ELR (cell line): ENCODE measurements around the gene PHKB.
A peak's percentile ranks its signal among the peaks of the same experiment; 100 is the strongest.
"Not testable (repeated sequence)": the region's sequence is repeated elsewhere in the genome, so short reads cannot be mapped to it uniquely, and the experiment has no call there.

Experiments used
- DNase-seq: peaks from one replicate; pipeline ENCODE4 v3.0.0-alpha.2; 2015; ENCODE audit warnings: low read depth

PHKB gene

DNA sequence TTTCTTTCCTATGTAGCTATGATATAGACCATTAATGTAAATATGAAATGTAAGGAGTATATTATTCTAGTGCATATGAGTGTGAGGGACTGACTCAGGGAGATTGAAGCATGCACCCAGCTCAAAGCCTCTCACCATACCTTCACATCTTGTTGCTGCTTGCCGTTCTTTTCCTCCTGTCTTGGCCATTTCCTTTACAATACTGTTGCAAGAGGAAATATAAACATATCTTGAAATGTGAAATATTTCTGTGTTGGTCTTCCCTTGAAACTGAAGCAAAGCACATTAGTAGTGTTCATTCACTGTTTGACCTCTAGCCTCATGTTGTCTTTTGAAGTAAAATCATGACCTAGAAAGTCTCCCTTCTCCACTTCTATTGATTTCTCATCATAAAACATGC is 46.6 kb downstream of the PHKB start:
- DNase-seq: no peak

GRCh38 chr16:47511882-47512281 is 50.8 kb downstream of the PHKB start:
- no peak for DNase-seq

GRCh38 chr16:47519037-47519436 is 57.9 kb downstream of the PHKB start:
- peak; percentile 35 for DNase-seq

- no peak for DNase-seq
Measured at GRCh38 chr16:47519546-47519945, 58.4 kb downstream of the PHKB start.

- no peak for DNase-seq
Measured at GRCh38 chr16:47519996-47520679, 59.0 kb downstream of the PHKB start.

DNA sequence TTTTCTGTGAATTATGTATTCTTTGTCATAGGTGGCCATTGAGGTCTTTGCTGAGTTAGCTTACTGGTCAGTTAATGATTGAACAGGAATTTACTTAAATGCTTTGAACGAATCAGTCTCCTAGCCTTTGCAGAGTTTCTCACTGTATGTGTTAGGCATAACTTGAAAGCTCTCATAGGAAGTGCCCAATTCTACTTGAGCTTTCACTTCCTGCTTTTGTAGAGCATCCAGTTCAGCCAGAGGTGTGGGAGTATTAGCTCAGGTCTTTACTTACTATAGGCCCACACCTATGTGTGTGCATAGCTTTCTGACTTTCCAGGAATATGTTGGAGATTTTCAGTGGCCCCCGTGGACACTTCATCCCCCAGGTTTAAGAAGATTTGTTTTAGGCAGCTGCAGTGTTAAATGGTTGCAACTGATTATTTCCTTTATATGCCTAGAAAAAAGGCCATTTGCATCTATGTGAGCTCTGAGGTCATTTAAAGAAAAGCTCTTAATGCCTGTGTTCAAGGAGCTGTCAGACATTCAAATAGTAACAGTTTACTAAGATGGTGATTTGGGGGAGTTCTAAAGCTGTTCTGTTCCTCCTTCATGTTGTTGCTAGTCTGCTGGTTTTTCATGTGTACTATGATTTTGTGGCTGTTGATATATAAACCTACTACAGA is 62.3 kb downstream of the PHKB start:
- no peak for DNase-seq

- no peak for DNase-seq
Measured at GRCh38 chr16:47524007-47524405, 62.9 kb downstream of the PHKB start.

GRCh38 chr16:47528431-47528830 is 67.3 kb downstream of the PHKB start:
- DNase-seq: no peak

GRCh38 chr16:47533744-47534292 is 72.7 kb downstream of the PHKB start:
- no peak for DNase-seq

- DNase-seq: no peak
Measured at GRCh38 chr16:47538472-47538871, 77.3 kb downstream of the PHKB start.

GRCh38 chr16:47539707-47540670 is 78.9 kb downstream of the PHKB start:
- DNase-seq: not testable (repeated sequence)

- DNase-seq: not testable (repeated sequence)
Measured at GRCh38 chr16:47541135-47541534, 80.0 kb downstream of the PHKB start.

GRCh38 chr16:47544255-47544654 is 83.1 kb downstream of the PHKB start:
- not testable (repeated sequence) for DNase-seq

DNA sequence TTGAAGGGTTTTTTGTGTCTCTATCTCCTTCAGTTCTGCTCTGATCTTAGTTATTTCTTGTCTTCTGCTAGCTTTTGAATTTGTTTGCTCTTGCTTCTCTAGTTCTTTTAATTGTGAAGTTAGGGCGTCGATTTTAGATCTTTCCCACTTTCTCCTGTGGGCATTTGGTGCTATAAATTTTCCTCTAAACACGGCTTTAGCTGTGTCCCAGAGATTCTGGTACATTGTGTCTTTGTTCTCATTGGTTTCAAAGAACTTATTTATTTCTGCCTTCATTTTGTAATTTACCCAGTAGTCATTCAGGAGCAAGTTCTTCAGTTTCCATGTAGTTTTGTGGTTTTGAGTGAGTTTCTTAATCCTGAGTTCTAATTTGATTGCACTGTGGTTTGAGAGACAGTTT is 90.1 kb downstream of the PHKB start:
- DNase-seq: not testable (repeated sequence)

- not testable (repeated sequence) for DNase-seq
Measured at GRCh38 chr16:47551767-47552166, 90.6 kb downstream of the PHKB start.

DNA sequence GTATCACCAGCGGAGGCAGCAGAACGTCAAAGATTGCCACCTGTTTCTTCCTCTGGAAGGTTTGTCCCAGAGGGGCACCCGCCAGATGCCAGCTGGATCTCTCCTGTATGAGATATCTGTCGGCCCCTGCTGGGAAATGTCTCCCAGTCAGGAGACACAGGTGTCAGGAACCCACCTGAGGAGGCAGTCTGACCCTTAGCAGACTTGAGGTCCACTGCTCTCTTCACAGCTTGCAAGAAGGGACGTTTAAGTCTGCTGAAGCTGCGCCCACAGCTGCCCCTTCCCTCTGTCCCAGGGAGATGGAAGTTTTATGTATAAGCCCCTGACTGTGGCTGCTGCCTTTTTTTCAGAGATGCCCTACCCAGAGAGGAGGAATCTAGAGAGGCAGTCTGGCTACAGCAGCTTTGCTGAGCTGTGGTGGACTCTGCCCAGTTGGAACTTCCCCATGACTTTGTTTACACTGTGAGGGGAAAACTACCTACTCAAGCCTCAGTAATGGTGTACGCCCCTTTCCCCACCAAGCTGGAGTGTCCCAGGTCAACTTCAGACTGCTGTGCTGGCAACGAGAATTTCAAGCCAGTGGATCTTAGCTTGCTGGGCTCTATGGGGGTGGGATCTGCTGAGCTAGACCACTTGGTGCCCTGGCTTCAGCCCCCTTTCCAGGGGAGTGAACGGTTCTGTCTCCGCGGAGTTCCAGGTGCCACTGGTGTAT is 92.9 kb downstream of the PHKB start:
- no peak for DNase-seq

DNA sequence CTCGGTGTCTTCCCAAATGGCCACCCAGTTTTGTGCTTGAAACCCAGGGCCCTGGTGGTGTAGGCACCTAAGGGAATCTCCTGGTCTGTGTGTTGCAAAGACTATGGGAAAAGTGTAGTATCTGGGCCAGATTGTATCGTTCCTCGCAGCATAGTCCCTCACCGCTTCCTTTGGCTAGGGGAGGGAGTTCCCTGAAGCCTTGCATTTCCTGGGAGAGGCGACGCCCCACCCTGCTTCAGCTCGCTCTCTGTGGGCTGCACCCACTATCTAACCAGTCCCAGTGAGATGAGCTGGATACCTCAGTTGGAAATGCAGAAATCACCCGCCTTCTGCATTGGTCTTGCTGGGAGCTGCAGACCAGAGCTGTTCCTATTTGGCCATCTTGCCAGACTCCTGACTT is 93.5 kb downstream of the PHKB start:
- not testable (repeated sequence) for DNase-seq

- DNase-seq: no peak
Measured at GRCh38 chr16:47561286-47561685, 100.2 kb downstream of the PHKB start.

GRCh38 chr16:47562366-47562765 is 101.2 kb downstream of the PHKB start:
- DNase-seq: no peak

- DNase-seq: peak; percentile 82
Measured at GRCh38 chr16:47565454-47565853, 104.3 kb downstream of the PHKB start.

- no peak for DNase-seq
Measured at GRCh38 chr16:47567321-47567720, 106.2 kb downstream of the PHKB start.

GRCh38 chr16:47568351-47568750 is 107.2 kb downstream of the PHKB start:
- no peak for DNase-seq
